GM19397 (cell line): ENCODE results near the gene ACYP2.

Experiments used
- ATAC-seq: cut with Tn5 transposase; IDR thresholded peaks from one replicate; pipeline ENCODE4 v1.9.1; 2021; ENCODE audit warnings: mild to moderate bottlenecking, moderate library complexity; ENCODE audit not compliant: unreplicated experiment

ACYP2 gene

GRCh38 chr2:54149638-54150441 is 34.4 kb downstream of the ACYP2 start:
- no peak for ATAC-seq

DNA sequence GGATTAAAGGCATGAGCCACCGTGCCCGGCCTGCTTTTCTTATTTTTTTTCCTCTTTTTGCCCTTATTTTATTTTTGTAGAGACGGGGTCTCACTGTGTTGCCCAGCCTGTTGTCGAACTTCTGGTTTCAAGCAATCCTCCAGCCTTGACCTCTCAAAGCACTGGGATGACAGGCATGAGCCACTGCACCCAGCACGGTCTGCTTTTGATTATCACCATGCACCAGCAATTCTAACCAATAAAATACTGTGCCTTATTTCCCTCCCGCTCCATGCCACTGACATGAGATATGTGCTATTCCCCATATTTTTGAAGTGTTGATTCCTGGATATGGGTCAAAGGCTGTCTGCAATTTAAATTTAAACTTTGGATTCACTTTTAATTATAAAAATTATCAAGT is 42.9 kb downstream of the ACYP2 start:
- ATAC-seq, result no peak

DNA sequence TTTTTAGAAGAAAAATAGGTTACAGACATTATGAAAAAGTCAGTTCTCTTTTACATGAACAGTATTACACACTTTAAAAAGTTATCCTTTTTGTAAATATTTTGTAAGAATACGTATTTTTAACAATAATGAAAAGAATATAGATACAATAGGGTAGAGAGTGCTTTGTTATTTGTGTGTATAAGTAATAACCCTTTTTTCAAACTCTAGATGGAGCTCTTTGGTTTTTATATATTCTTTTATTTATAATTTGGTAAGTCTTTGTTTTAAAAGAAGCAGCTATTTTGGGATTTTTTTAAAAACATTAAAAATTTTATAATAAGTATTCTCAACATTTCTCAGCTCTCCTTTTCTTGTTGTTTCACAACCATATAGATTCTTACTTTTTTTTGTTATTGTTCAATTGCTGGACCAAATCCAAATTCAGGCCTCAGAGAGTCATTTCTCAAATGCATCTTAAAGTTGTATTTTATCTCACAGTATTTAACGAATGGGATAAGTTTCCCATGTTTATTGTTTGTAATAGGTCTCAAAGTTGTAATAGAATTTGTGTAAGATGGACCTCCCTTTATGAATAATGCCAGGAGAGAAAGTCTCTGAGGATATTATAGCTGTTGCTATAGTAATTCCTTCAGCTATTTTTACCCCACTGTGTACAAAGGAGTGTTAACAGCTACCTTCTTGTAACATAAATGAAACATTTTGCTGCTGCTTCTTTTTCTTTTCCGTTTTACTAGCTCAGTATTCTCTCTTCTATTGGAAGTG is 46.4 kb downstream of the ACYP2 start:
- no peak for ATAC-seq

GRCh38 chr2:54164106-54164505 is 48.7 kb downstream of the ACYP2 start:
- no peak for ATAC-seq

DNA sequence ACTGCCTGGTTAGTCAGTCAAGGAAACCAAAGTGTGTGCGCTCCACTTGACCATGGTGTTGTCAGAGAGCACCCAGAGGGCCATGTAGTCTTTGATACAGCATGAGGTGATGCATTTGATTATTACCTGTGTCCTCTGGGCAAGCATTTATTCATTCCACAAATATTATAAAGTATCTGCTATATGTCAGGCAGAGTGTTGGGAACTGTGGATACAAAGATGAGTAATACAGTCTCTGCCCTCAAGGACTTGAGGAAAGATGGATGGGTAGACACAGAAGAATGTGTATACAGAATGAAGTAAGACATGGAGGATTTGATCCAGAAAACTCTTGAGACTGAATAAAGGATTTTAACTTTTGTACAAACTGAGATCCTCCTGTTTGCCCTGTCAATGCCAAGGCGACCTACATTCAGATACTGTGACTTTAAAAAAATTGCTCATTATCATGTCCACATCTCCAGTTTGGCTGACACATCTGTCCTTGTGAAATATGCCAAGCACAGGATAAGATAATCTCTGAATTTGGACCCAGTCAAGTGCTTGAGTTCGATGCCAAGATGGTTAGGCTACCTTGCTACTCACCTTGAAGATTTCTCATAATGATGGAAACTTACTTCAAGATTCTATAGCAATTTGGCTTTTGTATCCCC is 50.8 kb downstream of the ACYP2 start:
- ATAC-seq, result no peak

DNA sequence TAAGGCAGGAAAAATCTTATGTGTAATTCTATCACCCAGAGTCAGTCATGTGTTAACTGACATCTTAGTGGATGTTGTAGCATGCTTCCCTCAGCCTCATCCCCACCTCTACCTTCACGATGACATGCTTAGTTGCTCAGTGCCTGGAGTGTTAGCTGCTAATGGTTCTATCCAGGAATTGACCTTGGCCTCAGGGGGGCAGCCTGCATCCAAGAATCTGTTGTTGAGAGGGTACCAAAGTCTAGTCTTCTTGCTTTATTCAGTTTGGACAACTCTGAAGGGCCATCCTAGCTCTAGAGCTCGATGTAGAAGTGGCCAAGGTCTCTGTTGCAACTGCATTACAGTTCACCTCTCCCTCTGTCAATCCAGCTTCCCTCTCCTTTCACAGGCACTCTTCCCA is 61.2 kb downstream of the ACYP2 start:
- ATAC-seq, result no peak

DNA sequence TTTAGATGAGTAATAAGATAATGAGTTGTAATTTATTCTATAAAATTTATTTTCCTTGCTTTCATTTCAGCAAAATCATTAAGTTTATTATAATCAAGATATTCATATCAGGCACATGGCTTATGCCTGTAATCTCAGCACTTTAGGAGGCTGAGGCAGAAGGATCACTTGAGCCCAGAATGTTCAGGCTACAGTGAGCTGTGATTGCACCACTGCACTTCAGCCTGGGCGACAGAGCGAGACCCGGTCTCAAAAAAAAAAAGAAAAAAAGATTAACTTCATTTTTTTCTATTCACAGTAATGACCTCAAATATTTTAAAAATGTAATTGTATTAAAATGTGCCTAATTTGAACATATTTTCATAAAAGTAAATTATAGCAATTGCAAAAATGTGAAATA is 67.9 kb downstream of the ACYP2 start:
- no peak for ATAC-seq

- ATAC-seq, result no peak
These were observed 68.6 kb downstream of the ACYP2 start for GRCh38 chr2:54183972-54184371.

DNA sequence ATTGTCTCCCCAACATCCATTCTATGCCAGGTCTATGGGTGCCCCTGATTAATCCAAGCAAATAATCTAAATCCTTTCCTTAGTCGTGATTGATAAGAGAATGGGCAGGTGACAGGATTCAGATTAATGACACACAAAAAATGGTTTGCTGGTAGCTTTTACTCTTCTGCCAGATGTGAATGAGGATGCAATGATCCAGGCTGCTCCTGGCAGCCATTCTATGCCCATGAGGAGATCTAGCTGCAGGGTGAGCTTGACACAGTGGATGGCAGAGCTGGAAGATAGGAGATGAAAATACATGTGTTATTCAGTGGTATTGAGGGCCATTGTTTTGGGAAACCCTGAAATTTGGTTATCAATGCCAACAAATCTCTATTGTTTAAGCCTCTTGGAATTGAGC is 69.7 kb downstream of the ACYP2 start:
- no peak for ATAC-seq

GRCh38 chr2:54187331-54187730 is 71.9 kb downstream of the ACYP2 start:
- ATAC-seq, result no peak

GRCh38 chr2:54189539-54189938 is 74.1 kb downstream of the ACYP2 start:
- no peak for ATAC-seq

DNA sequence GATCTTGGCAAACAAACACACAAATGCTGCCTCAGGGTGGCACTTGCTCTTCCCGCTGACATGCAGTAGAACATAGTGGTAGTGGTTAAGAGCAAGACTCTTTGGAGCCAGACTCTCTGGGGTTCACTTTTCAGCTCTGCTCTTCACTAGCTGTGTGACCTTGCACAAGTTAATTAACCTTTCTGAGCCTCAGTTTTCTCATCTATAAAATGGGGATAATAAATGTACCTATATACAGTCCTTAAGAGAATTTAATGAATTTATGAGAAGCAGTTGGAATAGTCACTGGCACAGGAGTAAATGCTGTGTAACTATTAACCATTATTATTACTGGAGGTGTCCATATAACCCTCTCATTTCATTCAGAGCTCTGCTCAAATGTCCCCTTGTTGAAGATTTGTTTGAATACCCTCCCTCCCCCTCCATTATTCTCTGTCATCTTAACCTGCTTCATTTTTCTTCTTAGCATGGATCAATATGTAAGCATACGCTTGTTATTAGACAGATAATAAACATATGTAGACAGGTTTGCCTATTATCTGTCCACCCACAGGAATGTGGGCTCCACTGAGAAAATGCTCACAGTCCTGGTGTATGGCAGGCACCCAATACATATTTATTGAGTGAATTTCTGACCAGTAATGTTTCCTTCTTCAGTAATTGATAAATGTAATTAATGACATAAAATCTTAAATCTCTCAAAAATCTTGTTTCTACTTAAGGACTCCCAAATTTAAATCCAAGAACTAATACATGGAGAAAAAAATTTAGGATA is 76.1 kb downstream of the ACYP2 start:
- no peak for ATAC-seq

DNA sequence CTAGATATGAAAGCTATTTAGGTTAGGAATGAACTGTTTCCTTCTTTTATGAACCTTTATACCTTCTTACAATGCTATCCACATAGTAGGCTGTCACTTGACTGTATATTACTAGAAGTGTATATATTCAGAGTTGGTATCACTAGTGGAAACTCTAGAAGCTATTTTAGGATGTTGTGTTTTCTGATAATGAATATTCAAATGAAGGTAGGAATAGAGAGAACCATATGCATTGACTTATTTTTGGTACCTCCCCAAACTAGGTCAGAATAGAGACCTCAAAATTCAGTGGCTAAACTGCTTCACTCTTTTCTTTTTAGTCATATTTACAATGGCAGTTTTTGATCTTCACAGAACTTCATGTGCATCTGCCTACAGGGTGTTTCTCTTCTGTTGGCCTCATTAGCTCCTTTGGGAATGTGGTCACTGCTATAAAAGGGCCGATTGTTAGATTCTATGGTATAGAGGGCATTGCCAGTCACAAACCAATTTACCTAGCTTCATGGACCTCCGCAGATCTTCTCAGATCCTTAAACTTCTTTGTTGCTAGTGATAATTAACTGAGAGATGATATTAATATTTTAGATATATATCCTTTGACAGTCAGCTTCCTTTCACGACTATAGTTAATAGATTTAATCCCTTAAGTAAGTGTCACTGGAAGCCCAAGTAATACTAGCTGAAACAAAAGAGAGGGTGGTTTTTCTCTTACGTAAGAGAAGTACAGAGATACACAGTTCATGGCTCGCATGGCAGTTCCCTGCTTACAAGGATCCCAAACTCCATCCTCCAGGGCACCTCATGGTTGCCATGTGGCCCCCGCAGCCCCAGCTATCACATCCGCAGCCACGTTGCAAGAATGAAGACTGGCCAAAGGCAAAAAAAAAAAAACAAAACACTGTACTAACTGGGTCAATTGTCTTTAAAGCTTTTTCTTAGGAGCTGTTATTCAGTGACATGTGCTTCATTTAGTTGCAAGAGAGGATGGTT is 79.6 kb downstream of the ACYP2 start:
- no peak for ATAC-seq

GRCh38 chr2:54196646-54197045 is 81.2 kb downstream of the ACYP2 start:
- ATAC-seq, result no peak

DNA sequence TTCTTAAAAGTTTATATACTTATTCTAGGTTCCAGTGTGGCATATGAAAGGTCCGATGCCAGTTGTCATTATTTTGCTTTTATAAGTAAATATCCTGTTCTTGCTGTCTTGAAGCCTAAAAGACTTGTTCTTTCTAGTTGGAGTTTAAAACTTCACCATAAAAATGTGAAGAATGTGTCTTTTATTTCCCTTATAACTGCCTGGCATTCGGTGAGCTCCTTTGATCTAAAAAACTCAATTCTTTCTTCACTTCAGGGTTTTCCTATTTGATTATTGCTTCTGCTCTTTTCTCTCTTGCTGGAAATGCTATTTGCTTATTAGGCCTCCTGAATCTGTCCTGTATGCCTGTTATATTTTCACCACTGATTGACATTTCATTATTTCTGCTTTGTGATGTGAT is 89.1 kb downstream of the ACYP2 start:
- no peak for ATAC-seq

DNA sequence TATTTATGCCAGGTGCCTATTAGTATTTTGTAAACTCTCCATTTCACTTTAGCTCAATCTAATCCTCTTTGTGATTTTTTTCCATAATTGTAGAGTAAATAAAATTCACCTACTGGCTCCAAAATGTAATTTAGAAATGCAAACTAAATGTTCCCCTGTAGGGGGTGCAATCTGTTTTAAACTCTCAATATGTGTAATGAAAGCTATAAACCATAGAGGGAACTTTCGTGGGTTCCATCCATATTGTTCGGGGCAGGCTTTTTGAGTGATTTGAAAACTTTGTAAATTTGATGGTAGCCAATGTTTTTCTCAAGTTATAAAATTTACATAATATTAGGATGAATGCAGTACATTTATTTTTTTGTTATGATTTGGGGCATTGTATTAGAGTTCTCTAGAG is 91.2 kb downstream of the ACYP2 start:
- ATAC-seq, result no peak

DNA sequence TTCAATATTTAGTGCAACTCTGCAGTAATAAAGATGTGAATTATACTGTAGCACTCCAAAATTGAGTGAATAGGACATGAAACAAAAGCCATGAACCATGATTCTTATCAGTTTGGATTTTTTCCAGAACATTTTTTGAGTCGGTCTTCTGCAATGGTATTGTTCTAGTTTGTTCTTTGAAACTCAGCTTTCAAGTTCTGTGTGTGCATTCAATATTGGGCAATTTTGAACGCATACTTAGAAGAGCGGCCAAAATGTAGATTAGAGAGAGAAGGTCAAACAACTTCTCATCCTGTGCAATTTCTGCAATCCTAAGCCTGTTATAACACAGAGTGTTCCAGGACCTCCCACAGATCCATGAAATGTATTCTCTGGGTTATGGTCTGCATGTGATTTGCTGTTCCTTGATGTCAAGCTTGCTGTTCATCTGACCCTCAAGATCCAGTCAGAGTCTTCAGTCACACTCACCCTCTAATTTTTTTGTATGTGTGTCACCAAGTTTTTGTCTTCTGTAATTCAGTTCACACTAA is 92.3 kb downstream of the ACYP2 start:
- no peak for ATAC-seq

GRCh38 chr2:54208364-54209240 is 93.2 kb downstream of the ACYP2 start:
- ATAC-seq, result no peak

DNA sequence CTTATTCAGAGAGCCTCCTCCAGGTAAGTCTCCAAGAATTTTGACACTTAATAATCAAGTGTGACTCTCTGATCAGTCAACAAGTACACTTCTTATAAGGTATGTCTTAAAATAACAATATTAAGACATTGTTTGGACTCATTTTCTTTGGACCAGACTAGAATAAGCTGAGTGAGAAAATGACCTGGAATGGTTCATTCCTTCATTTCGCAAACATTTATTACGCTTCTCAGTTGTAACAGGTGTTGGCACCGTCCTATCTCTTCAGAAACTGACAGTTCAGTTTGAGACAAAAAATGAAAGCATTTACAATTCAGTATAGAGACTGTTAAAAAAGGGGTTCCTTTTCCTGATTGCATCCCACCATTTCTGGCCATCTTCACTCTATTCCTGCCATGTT is 94.0 kb downstream of the ACYP2 start:
- ATAC-seq, result no peak
